K562 (cell line): ENCODE data around the gene KLK10. TPM values are rescaled to one million over a fixed set of nuclear protein-coding genes. Genes with fewer than 3 reads are reported as not detected.
A peak's percentile ranks its signal among the peaks of the same experiment; 100 is the strongest.

Source experiments
- ARNT ChIP-seq, 2 experiments: fragments of 450-650 bp; IDR thresholded peaks; 2 replicates each; pipeline ENCODE4 v1.6.1; 2016; ENCODE audit warnings: mild to moderate bottlenecking in 1 of 2
- BCOR ChIP-seq: fragments of 450-650 bp; IDR thresholded peaks from 2 replicates; pipeline ENCODE4 v1.6.1; 2016
- FOS ChIP-seq: IDR thresholded peaks from 3 replicates; pipeline ENCODE4 v1.6.1; 2011; ENCODE audit not compliant: insufficient read length; ENCODE audit errors: extremely low read depth
- MYC ChIP-seq, 2 experiments: fragments of 250-450 bp in 1 of 2; sonication (Bioruptor Pico) in 1 of 2; IDR thresholded peaks; 2 replicates each; pipeline versions ENCODE4 v1.5.1 to v1.6.1; 2012 to 2021; ENCODE audit warnings: low read depth in 2 of 2, borderline replicate concordance in 1 of 2, improper control_type of control experiment in 1 of 2, low read length in 1 of 2, mild to moderate bottlenecking in 1 of 2, moderate library complexity in 1 of 2
- NFE2L1 ChIP-seq: fragments of 450-650 bp; IDR thresholded peaks from 2 replicates; pipeline ENCODE4 v1.6.1; 2016; ENCODE audit warnings: missing genetic modification characterization, low read depth, mild to moderate bottlenecking, missing compliant biosample characterization, moderate library complexity, borderline replicate concordance
- OTX1 ChIP-seq: fragments of 450-650 bp; formaldehyde crosslinking; IDR thresholded peaks from 2 replicates; pipeline ENCODE4 v1.4.0; 2022; ENCODE audit warnings: mild to moderate bottlenecking
- POLR2A ChIP-seq: fragments of 450-650 bp; conservative IDR thresholded peaks from 2 replicates; pipeline ENCODE4 v1.6.1; 2016
- RCOR1 ChIP-seq, 2 experiments: IDR thresholded peaks; 2 replicates each; pipeline ENCODE4 v1.6.1; 2012; ENCODE audit warnings: low read depth in 2 of 2, low read length in 2 of 2, borderline replicate concordance in 1 of 2, improper control_type of control experiment in 1 of 2
- RFX5 ChIP-seq: IDR thresholded peaks from 2 replicates; pipeline ENCODE4 v1.6.1; 2011; ENCODE audit warnings: low read depth, mild to moderate bottlenecking, improper control_type of control experiment, low read length
- SAFB ChIP-seq: fragments of 200-400 bp; formaldehyde crosslinking; IDR thresholded peaks from 2 replicates; pipeline ENCODE4 v1.6.1; 2017; ENCODE audit warnings: low read depth, low read length, borderline replicate concordance
- SRSF7 ChIP-seq: fragments of 200-400 bp; formaldehyde crosslinking; optimal IDR thresholded peaks from 2 replicates; pipeline ENCODE3; 2017; ENCODE audit warnings: mild to moderate bottlenecking, low read depth, low read length
- TEAD4 ChIP-seq, 2 experiments: sonication (generic) in 1 of 2; formaldehyde crosslinking in 1 of 2; IDR thresholded peaks; 2 replicates each; pipeline versions ENCODE4 v1.6.1 to v1.8.0; 2012 to 2022; ENCODE audit warnings: borderline replicate concordance in 1 of 2, inconsistent platforms in 1 of 2, low read length in 1 of 2, mild to moderate bottlenecking in 1 of 2, missing genetic modification reagents in 1 of 2
- polyA plus RNA-seq, 8 experiments: library from polyadenylated mRNA; depleted of rRNA in 4 of 8; stranded (reverse) in 5 of 8; unstranded in 3 of 8; fragments of >200 nt; fragmentation: Nextera tagmentation in 2 of 8; fragmentation: Illumina TruSeq in 1 of 8; extraction: Ambion mirVana in 2 of 8; extraction: Trizol in 1 of 8; gene quantifications; 2 replicates each; pipeline versions ENCODE4 v1.2.1 to v1.2.3, GENCODE V29; 2011 to 2014; ENCODE audit warnings: inconsistent platforms in 1 of 8, missing spikeins in 1 of 8
- total RNA-seq, 7 experiments: library from RNA; depleted of rRNA in 6 of 7; stranded (reverse); fragments of >200 nt in 6 of 7; fragmentation: Illumina TruSeq in 2 of 7; extraction: Trizol in 2 of 7; gene quantifications; 2 replicates each; pipeline versions ENCODE4 v1.2.1 to v1.2.3, GENCODE V29; 2011 to 2021; ENCODE audit warnings: low replicate concordance in 1 of 7
- TF ChIP-seq, protein P1 (sequence below): fragments of 450-650 bp; IDR thresholded peaks from 2 replicates; pipeline ENCODE4 v1.6.1; 2016; ENCODE audit warnings: antibody characterized with exemption
- TF ChIP-seq, protein P2 (sequence below): fragments of 450-650 bp; IDR thresholded peaks from 2 replicates; pipeline ENCODE4 v1.6.1; 2016; ENCODE audit warnings: mild to moderate bottlenecking
- TF ChIP-seq, protein P3 (sequence below), 2 experiments: fragments of 450-650 bp in 1 of 2; sonication (generic) in 1 of 2; formaldehyde crosslinking; conservative IDR thresholded peaks; 2 replicates each; pipeline versions ENCODE4 v1.4.0 to v1.8.1; 2020 to 2022; ENCODE audit warnings: mild to moderate bottlenecking in 1 of 2, missing genetic modification reagents in 1 of 2
- TF ChIP-seq, protein P4 (sequence below): fragments of 150-350 bp; IDR thresholded peaks from 2 replicates; pipeline ENCODE4 v1.6.1; 2014; ENCODE audit warnings: low read depth, mild to moderate bottlenecking, low read length, borderline replicate concordance
- TF ChIP-seq, protein P5 (sequence below): fragments of 450-650 bp; IDR thresholded peaks from 2 replicates; pipeline ENCODE4 v1.6.1; 2014; ENCODE audit warnings: low read depth, mild to moderate bottlenecking, moderate library complexity, borderline replicate concordance

The KLK10 gene
- total and polyA plus RNA-seq, 9 of the 15 experiments (the other 6 are each of a cell fraction or from before 2014, with no cell fraction given): 0.11 TPM; not detected in 8

DNA sequence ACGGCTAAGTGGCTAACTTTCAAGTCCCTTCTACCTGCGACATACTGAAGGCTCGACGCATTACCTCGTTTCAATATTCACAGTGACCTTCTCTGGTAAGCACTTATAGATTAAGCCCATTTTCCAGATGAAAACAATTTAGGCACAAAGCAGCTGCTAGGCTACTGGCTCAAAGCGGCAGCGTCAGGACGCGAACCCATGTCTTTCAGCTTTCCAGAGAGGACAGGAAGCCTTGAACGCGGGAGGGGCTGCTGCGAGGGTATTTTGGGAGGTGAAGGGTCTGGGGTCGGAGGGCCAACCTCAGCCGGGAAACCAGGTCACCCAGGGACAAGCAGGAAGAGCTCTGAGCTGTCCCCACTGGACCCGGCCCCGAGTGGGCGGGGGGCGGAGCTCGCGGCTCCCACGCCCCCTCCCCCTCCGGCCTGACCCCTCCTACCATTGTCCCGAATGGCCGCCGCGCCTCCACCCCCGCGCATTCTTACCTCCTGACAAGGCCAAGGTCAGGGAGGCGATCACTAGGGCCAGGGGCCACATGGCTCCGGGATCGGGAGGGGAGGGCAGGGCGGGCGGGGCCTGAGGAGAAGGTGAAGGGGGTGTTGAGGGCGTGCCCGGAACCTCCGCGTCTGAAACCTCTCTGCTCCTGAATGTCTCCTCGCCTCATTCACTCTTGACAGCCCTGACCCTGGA lies 45.2 kb upstream of the KLK10 start, which contains the start of gene KLK13 (continued):
- TF ChIP-seq SAFB (peak; percentile 54; the same call in 1 of the 2 replicates), TEAD4 (IDR thresholded peaks at IDR 0.05; ENCODE audit: low read length) (peak; percentile 45; the same call in 1 of the 2 replicates), TEAD4 (CRISPR knock-in tag; IDR thresholded peaks at IDR 0.05; ENCODE audit: borderline replicate concordance) (no peak), BCOR (peak; percentile 85), OTX1 (CRISPR knock-in tag) (no peak), FOS (no peak), MYC (IDR thresholded peaks at IDR 0.05; ENCODE audit: low read depth, low read length) (peak; percentile 79), MYC (CRISPR knock-in tag; IDR thresholded peaks at IDR 0.05; ENCODE audit: borderline replicate concordance, low read depth) (no peak), RCOR1 (IDR thresholded peaks at IDR 0.05; ENCODE audit: borderline replicate concordance in 1 of 2, low read depth in 2 of 2, low read length in 2 of 2) (peak in 1 of 2 experiments; percentile 34; a peak in 2 of 4 replicates), SRSF7 (no peak), RFX5 (no peak), POLR2A (0 out of 2 replicates have a peak, but pooled peaks have one; percentile 13), NFE2L1 (tag) (no peak), ARNT (IDR thresholded peaks at IDR 0.05) (0 out of 4 replicates have a peak, but pooled peaks of 1 of the 2 experiments have one; percentile 50)
- TF ChIP-seq, protein P1, sequence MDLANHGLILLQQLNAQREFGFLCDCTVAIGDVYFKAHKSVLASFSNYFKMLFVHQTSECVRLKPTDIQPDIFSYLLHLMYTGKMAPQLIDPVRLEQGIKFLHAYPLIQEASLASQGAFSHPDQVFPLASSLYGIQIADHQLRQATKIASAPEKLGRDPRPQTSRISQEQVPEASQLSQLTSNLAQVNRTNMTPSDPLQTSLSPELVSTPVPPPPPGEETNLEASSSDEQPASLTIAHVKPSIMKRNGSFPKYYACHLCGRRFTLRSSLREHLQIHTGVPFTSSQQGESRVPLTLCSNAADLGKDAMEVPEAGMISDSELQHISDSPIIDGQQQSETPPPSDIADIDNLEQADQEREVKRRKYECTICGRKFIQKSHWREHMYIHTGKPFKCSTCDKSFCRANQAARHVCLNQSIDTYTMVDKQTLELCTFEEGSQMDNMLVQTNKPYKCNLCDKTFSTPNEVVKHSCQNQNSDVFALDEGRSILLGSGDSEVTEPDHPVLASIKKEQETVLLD: no peak
- TF ChIP-seq, protein P2, sequence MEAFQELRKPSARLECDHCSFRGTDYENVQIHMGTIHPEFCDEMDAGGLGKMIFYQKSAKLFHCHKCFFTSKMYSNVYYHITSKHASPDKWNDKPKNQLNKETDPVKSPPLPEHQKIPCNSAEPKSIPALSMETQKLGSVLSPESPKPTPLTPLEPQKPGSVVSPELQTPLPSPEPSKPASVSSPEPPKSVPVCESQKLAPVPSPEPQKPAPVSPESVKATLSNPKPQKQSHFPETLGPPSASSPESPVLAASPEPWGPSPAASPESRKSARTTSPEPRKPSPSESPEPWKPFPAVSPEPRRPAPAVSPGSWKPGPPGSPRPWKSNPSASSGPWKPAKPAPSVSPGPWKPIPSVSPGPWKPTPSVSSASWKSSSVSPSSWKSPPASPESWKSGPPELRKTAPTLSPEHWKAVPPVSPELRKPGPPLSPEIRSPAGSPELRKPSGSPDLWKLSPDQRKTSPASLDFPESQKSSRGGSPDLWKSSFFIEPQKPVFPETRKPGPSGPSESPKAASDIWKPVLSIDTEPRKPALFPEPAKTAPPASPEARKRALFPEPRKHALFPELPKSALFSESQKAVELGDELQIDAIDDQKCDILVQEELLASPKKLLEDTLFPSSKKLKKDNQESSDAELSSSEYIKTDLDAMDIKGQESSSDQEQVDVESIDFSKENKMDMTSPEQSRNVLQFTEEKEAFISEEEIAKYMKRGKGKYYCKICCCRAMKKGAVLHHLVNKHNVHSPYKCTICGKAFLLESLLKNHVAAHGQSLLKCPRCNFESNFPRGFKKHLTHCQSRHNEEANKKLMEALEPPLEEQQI: no peak
- TF ChIP-seq, protein P3, sequence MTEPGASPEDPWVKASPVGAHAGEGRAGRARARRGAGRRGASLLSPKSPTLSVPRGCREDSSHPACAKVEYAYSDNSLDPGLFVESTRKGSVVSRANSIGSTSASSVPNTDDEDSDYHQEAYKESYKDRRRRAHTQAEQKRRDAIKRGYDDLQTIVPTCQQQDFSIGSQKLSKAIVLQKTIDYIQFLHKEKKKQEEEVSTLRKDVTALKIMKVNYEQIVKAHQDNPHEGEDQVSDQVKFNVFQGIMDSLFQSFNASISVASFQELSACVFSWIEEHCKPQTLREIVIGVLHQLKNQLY (CRISPR knock-in tag; conservative IDR thresholded peaks at IDR 0.05): no peak
- TF ChIP-seq, protein P4, sequence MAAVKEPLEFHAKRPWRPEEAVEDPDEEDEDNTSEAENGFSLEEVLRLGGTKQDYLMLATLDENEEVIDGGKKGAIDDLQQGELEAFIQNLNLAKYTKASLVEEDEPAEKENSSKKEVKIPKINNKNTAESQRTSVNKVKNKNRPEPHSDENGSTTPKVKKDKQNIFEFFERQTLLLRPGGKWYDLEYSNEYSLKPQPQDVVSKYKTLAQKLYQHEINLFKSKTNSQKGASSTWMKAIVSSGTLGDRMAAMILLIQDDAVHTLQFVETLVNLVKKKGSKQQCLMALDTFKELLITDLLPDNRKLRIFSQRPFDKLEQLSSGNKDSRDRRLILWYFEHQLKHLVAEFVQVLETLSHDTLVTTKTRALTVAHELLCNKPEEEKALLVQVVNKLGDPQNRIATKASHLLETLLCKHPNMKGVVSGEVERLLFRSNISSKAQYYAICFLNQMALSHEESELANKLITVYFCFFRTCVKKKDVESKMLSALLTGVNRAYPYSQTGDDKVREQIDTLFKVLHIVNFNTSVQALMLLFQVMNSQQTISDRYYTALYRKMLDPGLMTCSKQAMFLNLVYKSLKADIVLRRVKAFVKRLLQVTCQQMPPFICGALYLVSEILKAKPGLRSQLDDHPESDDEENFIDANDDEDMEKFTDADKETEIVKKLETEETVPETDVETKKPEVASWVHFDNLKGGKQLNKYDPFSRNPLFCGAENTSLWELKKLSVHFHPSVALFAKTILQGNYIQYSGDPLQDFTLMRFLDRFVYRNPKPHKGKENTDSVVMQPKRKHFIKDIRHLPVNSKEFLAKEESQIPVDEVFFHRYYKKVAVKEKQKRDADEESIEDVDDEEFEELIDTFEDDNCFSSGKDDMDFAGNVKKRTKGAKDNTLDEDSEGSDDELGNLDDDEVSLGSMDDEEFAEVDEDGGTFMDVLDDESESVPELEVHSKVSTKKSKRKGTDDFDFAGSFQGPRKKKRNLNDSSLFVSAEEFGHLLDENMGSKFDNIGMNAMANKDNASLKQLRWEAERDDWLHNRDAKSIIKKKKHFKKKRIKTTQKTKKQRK: no peak
- TF ChIP-seq, protein P5, sequence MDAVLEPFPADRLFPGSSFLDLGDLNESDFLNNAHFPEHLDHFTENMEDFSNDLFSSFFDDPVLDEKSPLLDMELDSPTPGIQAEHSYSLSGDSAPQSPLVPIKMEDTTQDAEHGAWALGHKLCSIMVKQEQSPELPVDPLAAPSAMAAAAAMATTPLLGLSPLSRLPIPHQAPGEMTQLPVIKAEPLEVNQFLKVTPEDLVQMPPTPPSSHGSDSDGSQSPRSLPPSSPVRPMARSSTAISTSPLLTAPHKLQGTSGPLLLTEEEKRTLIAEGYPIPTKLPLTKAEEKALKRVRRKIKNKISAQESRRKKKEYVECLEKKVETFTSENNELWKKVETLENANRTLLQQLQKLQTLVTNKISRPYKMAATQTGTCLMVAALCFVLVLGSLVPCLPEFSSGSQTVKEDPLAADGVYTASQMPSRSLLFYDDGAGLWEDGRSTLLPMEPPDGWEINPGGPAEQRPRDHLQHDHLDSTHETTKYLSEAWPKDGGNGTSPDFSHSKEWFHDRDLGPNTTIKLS: no peak
